ENCODE results near the gene PLOD3. TPM values are rescaled to one million over a fixed set of nuclear protein-coding genes. Genes with fewer than 3 reads are reported as not detected.

Gene PLOD3
- total and polyA plus RNA-seq, 9 of the 15 experiments (the other 6 are each of a cell fraction or from before 2014, with no cell fraction given) = 2.8 to 101 (median 30.9) TPM

GRCh38 chr7:101233907-101234547 lies 16.6 kb upstream of the PLOD3 start (continued):
- TF ChIP-seq CEBPG (CRISPR knock-in tag; IDR thresholded peaks at IDR 0.05) = no peak
- TF ChIP-seq CEBPG (tag; conservative IDR thresholded peaks at IDR 0.05 in 1 of 2, IDR thresholded peaks at IDR 0.05 in 1 of 2) = no peak
- no peak for TF ChIP-seq SNRNP70 (optimal IDR thresholded peaks at IDR 0.05; ENCODE audit: low read depth, low read length)
- TF ChIP-seq, protein P1, sequence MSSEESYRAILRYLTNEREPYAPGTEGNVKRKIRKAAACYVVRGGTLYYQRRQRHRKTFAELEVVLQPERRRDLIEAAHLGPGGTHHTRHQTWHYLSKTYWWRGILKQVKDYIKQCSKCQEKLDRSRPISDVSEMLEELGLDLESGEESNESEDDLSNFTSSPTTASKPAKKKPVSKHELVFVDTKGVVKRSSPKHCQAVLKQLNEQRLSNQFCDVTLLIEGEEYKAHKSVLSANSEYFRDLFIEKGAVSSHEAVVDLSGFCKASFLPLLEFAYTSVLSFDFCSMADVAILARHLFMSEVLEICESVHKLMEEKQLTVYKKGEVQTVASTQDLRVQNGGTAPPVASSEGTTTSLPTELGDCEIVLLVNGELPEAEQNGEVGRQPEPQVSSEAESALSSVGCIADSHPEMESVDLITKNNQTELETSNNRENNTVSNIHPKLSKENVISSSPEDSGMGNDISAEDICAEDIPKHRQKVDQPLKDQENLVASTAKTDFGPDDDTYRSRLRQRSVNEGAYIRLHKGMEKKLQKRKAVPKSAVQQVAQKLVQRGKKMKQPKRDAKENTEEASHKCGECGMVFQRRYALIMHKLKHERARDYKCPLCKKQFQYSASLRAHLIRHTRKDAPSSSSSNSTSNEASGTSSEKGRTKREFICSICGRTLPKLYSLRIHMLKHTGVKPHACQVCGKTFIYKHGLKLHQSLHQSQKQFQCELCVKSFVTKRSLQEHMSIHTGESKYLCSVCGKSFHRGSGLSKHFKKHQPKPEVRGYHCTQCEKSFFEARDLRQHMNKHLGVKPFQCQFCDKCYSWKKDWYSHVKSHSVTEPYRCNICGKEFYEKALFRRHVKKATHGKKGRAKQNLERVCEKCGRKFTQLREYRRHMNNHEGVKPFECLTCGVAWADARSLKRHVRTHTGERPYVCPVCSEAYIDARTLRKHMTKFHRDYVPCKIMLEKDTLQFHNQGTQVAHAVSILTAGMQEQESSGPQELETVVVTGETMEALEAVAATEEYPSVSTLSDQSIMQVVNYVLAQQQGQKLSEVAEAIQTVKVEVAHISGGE (CRISPR knock-in tag; IDR thresholded peaks at IDR 0.05) = peak in 1 of 3 experiments; percentile 44; a peak in 1 of 6 replicates
- TF ChIP-seq ZNF830 (CRISPR knock-in tag; IDR thresholded peaks at IDR 0.05) = no peak
- TF ChIP-seq ZMIZ1 (IDR thresholded peaks at IDR 0.05; ENCODE audit: low read depth in 2 of 2, low read length in 2 of 2) = no peak
- TF ChIP-seq GATA2 (CRISPR knock-in tag; IDR thresholded peaks at IDR 0.05) = peak; percentile 94
- TF ChIP-seq ZNF766 (CRISPR knock-in tag; conservative IDR thresholded peaks at IDR 0.05) = no peak
- TF ChIP-seq CHD4 (IDR thresholded peaks at IDR 0.05; ENCODE audit: insufficient read depth, insufficient replicate concordance, low read depth, low read length, poor library complexity, severe bottlenecking) = no peak
- no peak for TF ChIP-seq TSHZ1 (CRISPR knock-in tag; IDR thresholded peaks at IDR 0.05)
- TF ChIP-seq U2AF2 (optimal IDR thresholded peaks at IDR 0.05; ENCODE audit: low read depth, low read length) = no peak
- no peak for TF ChIP-seq THRAP3 (IDR thresholded peaks at IDR 0.05; ENCODE audit: borderline replicate concordance)
- TF ChIP-seq CREB1 (IDR thresholded peaks at IDR 0.05) = 0 out of 2 replicates have a peak, but pooled peaks have one; percentile 34
- TF ChIP-seq CREB1 (CRISPR knock-in tag; IDR thresholded peaks at IDR 0.05) = 0 out of 2 replicates have a peak, but pooled peaks have one; percentile 17
- TF ChIP-seq TRIM28 (IDR thresholded peaks at IDR 0.05) = no peak

Data from K562 (cell line).